Aorta (tissue), 5 donors: ENCODE data around the gene EIF5B. TPM values are rescaled to one million over a fixed set of nuclear protein-coding genes. Genes with fewer than 3 reads are reported as not detected.
"Not testable (repeated sequence)": the region's sequence is repeated elsewhere in the genome, so short reads cannot be mapped to it uniquely, and the experiment has no call there.

Experiments
- ATAC-seq: fragments of 200-7000 bp; cut with Tn5 transposase; one replicate; pipeline ENCODE4 v1.9.1; 2022; ENCODE audit warnings: moderate library complexity; ENCODE audit not compliant: low FRiP score
- DNase-seq, 2 donors: peaks; one replicate each; pipeline ENCODE4 v3.0.0-alpha.2; 2020
- H3K27ac ChIP-seq, 2 donors: one replicate each; pipeline ENCODE4 v1.5.1; 2013; ENCODE audit warnings: low read length in 2 of 2, mild to moderate bottlenecking in 2 of 2, moderate library complexity in 2 of 2, control low read depth in 1 of 2, inconsistent platforms in 1 of 2, low read depth in 1 of 2
- H3K27me3 ChIP-seq, 2 donors: one replicate each; pipeline ENCODE4 v1.6.1; 2013; ENCODE audit warnings: control low read depth in 1 of 2, low read length in 1 of 2, mild to moderate bottlenecking in 1 of 2, moderate library complexity in 1 of 2; ENCODE audit not compliant: insufficient read depth in 2 of 2, control insufficient read depth in 1 of 2
- H3K36me3 ChIP-seq, 2 donors: one replicate each; pipeline ENCODE4 v1.6.1; 2013; ENCODE audit warnings: control low read depth in 1 of 2, low read length in 1 of 2, mild to moderate bottlenecking in 1 of 2; ENCODE audit not compliant: insufficient read depth in 2 of 2, control insufficient read depth in 1 of 2
- H3K4me1 ChIP-seq, 2 donors: one replicate each; pipeline ENCODE4 v1.6.1; 2013; ENCODE audit warnings: low read length in 2 of 2, control low read depth in 1 of 2, mild to moderate bottlenecking in 1 of 2, moderate library complexity in 1 of 2; ENCODE audit not compliant: insufficient read depth in 2 of 2, control insufficient read depth in 1 of 2
- H3K4me3 ChIP-seq, 2 donors: one replicate each; pipeline ENCODE4 v1.5.1; 2013; ENCODE audit warnings: low read length in 2 of 2, control low read depth in 1 of 2, mild to moderate bottlenecking in 1 of 2
- H3K9me3 ChIP-seq: one replicate; pipeline ENCODE4 v1.6.1; 2013; ENCODE audit warnings: mild to moderate bottlenecking, low read length; ENCODE audit not compliant: control insufficient read depth
- WGBS, 2 donors: extraction: QIAGEN DNeasy Blood & Tissue Kit; methylation state at CpG; one replicate each; pipeline ENCODE4 v1.1.7; 2013; 5-methylcytosine and 5-hydroxymethylcytosine counted together
- intact Hi-C, 2 donors: fragments of 100-400 bp; cut with DNase I; formaldehyde crosslinking; loops; one replicate each; pipeline versions ENCODE4 v1.14.2 to v1.15.0; 2022
- long read RNA-seq, 2 donors: library from polyadenylated mRNA; unstranded; transcript quantifications; one replicate each; pipeline ENCODE4 v2.0.0, GENCODE V29; 2020 to 2021
- polyA plus RNA-seq, 2 donors: library from polyadenylated mRNA; stranded (reverse); fragments of 200-250 nt; gene quantifications; one replicate each; pipeline ENCODE4 v1.2.3, GENCODE V29; 2013
- total RNA-seq, 2 donors: library from RNA; stranded (reverse); fragmentation: NEBNext Ultra II Directional; extraction: Animal tissue kit (Norgen Biotek cat#: 25700); gene quantifications; one replicate each; pipeline ENCODE4 v1.2.1, GENCODE V29; 2021
- donor health status: healthy with polysubstance abuse.
- donor health status: Bipolar disorder and iron deficiency.
- donor health status: DM: no; HTN: no; CAD: no.
- donor health status: DM: no; HTN: no; CAD: no.
- donor health status: DM: yes; HTN: yes; CAD: no.

The EIF5B gene
- 10 to 100 TPM; 42.3 to 57.9 TPM for total RNA-seq
- 10 to 100 TPM; 54.5 to 59.3 TPM for polyA plus RNA-seq
- long read RNA-seq, donor 1, partial matches to known transcripts = 42 of 46 reads
- long read RNA-seq, donor 1, other reads (novel, unspliced or antisense) = 3 of 46 reads
- long read RNA-seq, donor 2, partial matches to known transcripts = 32 of 43 reads
- long read RNA-seq, donor 2, other reads (novel, unspliced or antisense) = 9 of 43 reads

GRCh38 chr2:99337113-99338028 lies at the start of gene EIF5B:
EIF5B (plus strand) TSS chr2:99337389; CDS start chr2:99337555, 166 bp downstream.
- no peaks in the 10 kb centered on the region for H3K9me3 ChIP-seq
- H3K4me1 ChIP-seq = no peaks in the 10 kb centered on the region
- no peaks in the 10 kb centered on the region for H3K36me3 ChIP-seq
- peak within 1 kb of the TSS; percentile 47 to 49 for H3K27ac ChIP-seq
- ATAC-seq = peak; percentile 96
- peak; percentile 98 to 99 for DNase-seq
- WGBS, 2 donors = 0 to 1% methylated on average over 84 to 87 of the region's 87 CpGs
- H3K27me3 ChIP-seq = no peaks in the 10 kb centered on the region
- intact Hi-C loops = loop anchor here (2.0 to 5.0 kb wide), 2 partner anchors 151 to 155 kb away; partner anchors contain the start of genes MITD1 (in 1 of the 2) and MRPL30 (in 1 of the 2)
- peak within 1 kb of the TSS; percentile 56 to 86 for H3K4me3 ChIP-seq

DNA sequence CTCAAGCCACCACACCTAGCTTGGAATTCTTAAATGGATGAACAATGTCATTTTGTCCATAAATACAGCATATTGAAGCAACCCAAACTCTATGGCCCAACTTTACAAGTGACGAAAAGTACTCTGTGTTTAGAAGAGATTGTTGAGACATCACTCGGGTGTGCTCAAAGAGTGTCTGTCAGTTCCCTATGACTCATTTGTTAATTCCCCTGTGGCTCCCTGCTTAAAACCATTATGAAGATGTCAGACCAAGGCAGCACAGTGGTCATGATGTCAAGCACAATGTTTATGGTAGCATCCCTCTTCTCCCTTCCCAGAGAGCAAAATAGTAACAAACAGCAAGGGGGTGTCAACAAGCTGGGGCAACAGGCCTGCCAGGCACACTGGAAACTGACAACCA lies 39.2 kb upstream of the EIF5B start:
- Histone ChIP-seq H3K9me3 (no peaks in the 10 kb centered on the region), H3K27ac (no peak overlapping the region), H3K4me1 (no peaks in the 10 kb centered on the region), H3K27me3 (no peaks in the 10 kb centered on the region), H3K36me3 (no peaks in the 10 kb centered on the region), H3K4me3 (no peak overlapping the region)
- intact Hi-C loops = no loop called here
- WGBS, 2 donors = 70 to 97% methylated on average over 2 of the region's 2 CpGs
- DNase-seq (no peak), ATAC-seq (no peak)

DNA sequence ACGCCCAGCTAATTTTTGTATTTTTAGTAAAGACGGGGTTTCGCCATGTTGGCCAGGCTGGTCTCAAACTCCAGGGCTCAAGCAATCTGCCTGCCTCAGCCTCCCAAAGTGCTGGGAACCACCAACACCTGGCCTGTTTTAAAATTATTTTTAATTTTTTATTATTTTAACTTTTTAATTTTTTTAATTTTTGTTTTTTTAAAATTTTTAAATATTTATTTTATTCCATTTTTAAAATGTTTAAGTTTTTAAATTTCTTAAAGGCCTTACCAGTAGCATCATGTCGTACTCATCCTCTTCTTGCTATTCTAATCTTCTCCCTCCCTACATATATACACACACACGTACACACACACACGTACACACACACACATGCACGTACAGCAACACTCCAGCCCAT lies 37.6 kb upstream of the EIF5B start:
- no peaks in the 10 kb centered on the region for H3K36me3 ChIP-seq
- H3K4me3 ChIP-seq = no peak overlapping the region
- intact Hi-C loops = no loop called here
- WGBS, 2 donors = 95 to 96% methylated on average over 7 of the region's 7 CpGs
- no peak for DNase-seq
- H3K27me3 ChIP-seq = no peaks in the 10 kb centered on the region
- H3K27ac ChIP-seq = no peak overlapping the region
- no peaks in the 10 kb centered on the region for H3K9me3 ChIP-seq
- H3K4me1 ChIP-seq = no peaks in the 10 kb centered on the region
- no peak for ATAC-seq

- DNase-seq, H3K27me3 ChIP-seq, H3K9me3 ChIP-seq, H3K27ac ChIP-seq, intact Hi-C loops, H3K36me3 ChIP-seq, H3K4me3 ChIP-seq, ATAC-seq, H3K4me1 ChIP-seq: not testable (repeated sequence)
- 75 to 79% methylated on average over 2 of the region's 2 CpGs for WGBS, 2 donors
Measured at GRCh38 chr2:99301097-99301496, 36.1 kb upstream of the EIF5B start, which contains the start of gene LYG1. LYG1 (minus strand) TSS chr2:99301197; CDS start chr2:99295670, 5,527 bp downstream.

DNA sequence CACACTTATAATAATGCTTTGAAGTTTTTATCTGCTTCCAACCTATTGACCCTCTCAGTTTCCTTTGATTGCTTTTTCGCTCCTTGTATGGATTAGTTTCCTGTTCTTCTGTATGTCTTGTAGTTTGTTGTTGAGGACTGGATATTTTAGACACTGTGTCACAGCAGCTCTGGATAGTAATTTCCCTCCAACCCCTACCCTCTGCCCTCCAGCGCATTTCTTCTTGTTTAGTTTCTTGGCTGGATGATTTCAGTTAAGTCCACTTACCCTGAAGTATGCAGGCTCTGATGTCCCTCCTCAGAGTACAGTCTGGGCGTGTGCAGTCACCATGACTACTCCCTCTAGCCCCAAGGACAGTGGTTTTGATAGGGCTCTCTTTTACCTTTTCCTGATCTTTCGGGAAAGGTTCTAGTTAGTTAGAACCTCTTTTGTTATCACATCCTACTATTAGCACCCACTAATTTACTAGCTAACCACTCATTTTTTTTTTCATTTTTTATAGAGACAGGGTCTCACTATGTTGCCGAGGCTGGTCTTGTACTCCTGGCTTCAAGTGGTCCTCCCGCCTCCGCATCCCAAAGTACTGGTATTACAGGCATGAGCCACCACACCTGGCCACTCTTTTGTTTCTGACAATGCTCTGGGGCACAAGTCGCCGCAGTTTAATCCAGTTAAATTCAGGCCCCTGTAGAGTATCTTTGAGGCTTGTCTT lies 19.9 kb upstream of the EIF5B start:
- ATAC-seq (no peak), DNase-seq (no peak)
- Histone ChIP-seq H3K4me3 (no peak overlapping the region), H3K36me3 (peaks cover 0 to 3% of the 10 kb centered on the region in 2 donors), H3K27ac (no peak overlapping the region), H3K4me1 (no peaks in the 10 kb centered on the region), H3K27me3 (no peaks in the 10 kb centered on the region), H3K9me3 (no peaks in the 10 kb centered on the region)
- intact Hi-C loops = no loop called here
- 97 to 98% methylated on average over 9 of the region's 9 CpGs for WGBS, 2 donors

DNA sequence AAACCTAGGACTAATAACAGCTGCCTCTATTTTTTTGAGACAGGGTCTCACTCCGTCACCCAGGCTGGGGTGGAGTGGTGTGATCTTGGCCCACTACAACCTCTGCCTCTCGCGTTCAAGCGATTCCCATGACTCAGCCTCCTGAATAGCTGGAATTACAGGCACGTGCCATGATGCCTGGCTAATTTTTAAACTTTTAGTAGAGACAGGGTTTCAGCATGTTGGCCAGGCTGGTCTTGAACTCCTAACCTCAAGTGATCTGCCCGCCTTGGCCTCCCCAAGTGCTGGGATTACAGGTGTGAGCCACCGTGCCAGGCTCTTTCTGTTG lies 19.4 kb upstream of the EIF5B start:
- H3K27me3 ChIP-seq, H3K9me3 ChIP-seq, H3K4me3 ChIP-seq, H3K36me3 ChIP-seq, H3K4me1 ChIP-seq, intact Hi-C loops, DNase-seq, H3K27ac ChIP-seq, ATAC-seq: not testable (repeated sequence)
- 96 to 98% methylated on average over 7 of the region's 7 CpGs for WGBS, 2 donors

DNA sequence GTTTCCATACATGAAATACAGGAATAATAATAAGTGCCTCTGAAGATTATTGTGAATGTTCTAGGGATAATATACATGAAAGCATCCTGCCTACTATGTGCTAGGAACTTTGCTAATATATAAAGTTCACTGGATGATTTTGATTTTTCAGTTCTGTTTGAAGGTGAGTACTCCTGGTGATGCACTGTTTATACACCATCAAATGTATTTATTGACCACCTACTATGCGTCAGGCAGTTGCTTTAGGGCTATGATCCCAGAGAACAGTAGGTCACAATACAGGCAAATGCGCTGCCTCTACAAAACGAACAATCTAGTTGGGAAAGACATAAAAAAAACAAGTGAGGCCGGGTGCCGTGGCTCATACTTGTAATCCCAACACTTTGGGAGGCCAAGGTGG lies 11.8 kb upstream of the EIF5B start:
- ATAC-seq = no peak
- H3K36me3 ChIP-seq = peaks cover 6 to 11% of the 10 kb centered on the region in 2 donors
- no peak overlapping the region for H3K4me3 ChIP-seq
- H3K4me1 ChIP-seq = no peaks in the 10 kb centered on the region
- no peaks in the 10 kb centered on the region for H3K9me3 ChIP-seq
- 91 to 93% methylated on average over 5 of the region's 5 CpGs for WGBS, 2 donors
- intact Hi-C loops = loop anchor here in 1 of 2 donors (10.0 kb wide), 1 partner anchor 141 kb away; the partner anchor contains the start of genes MITD1 and MRPL30
- DNase-seq = no peak
- no peaks in the 10 kb centered on the region for H3K27me3 ChIP-seq
- H3K27ac ChIP-seq = no peak overlapping the region

DNA sequence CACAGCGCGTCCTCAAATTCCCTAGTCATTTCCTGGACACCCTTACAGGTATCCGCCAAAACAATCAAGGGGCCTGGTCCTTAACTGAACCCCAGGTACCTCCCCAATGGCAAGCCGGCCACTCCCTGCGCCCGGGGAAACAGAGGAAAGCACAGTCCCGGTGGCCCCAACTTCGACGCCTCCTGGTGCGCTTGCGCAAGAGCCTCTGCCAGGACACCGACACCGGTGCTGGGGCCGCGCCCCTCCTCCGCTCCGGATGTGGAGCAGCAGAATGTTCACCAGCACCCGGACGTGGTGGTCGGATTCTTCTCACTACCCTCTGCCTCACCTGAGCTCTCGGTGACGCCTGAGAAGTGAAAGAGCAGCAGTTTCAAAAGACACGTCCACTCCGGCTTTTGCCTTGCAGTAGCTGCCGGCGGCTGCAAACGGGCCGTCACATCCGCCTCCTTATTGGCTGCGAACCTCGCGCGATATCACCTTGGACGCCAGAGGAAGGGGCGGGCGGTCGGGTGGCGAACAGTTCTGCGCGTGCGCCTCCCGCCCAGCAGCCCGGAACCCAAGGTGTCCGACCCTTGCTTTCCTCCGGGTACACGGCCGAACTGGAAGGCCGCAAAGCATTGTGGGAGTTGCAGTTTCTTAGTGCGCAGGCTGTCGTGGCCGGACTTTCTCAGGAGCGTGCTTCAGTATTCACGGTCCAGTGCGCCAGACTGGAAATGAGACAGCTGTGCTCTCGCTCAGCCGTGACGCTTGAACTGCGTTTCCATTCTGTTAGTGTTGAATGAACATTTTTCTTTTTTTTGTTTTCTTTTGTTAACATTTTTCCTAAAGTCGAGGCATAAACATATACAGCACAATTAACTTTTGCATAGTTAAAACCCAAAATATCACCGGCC lies 1.0 kb upstream of the EIF5B start, which contains the start of gene TXNDC9:
TSS of gene TXNDC9 (minus strand) at position 423 of the 893 bp plus-strand sequence. CDS start 3,123 bp downstream, outside the sequence.
- DNase-seq = peak; percentile 98 to 99
- WGBS, 2 donors = 0 to 1% methylated on average over 60 of the region's 60 CpGs
- peak; percentile 99 for ATAC-seq
- Histone ChIP-seq H3K9me3 (no peaks in the 10 kb centered on the region), H3K4me1 (no peaks in the 10 kb centered on the region), H3K27ac (peak within 1 kb of the TSS; percentile 47 to 80), H3K4me3 (peak within 1 kb of the TSS; percentile 62 to 86), H3K27me3 (no peaks in the 10 kb centered on the region), H3K36me3 (no peaks in the 10 kb centered on the region)
- intact Hi-C loops = loop anchor here (1.0 to 5.0 kb wide), 3 partner anchors 153 to 154 kb away; partner anchors contain the start of genes MITD1 (in 1 of the 2), MRPL30 (in 1 of the 2) and REV1 (in 1 of the 2)
